ENCODE measurements around the gene OR8B4.
"Not testable (repeated sequence)": the region's sequence is repeated elsewhere in the genome, so short reads cannot be mapped to it uniquely, and the experiment has no call there.

Gene OR8B4

GRCh38 chr11:124403186-124403585, 21.5 kb downstream of the OR8B4 start:
- not testable (repeated sequence) for DNase-seq

- peak; percentile 84 for DNase-seq
These were observed 22.2 kb downstream of the OR8B4 start for GRCh38 chr11:124402326-124402922.

GRCh38 chr11:124398924-124399323, 25.7 kb downstream of the OR8B4 start, which contains the start of gene OR8B3:
Gene OR8B3 (minus strand): TSS chr11:124399024. CDS start chr11:124397351, 1,673 bp downstream.
- DNase-seq: no peak

- not testable (repeated sequence) for DNase-seq
These were observed 27.8 kb downstream of the OR8B4 start for GRCh38 chr11:124396847-124397246.

GRCh38 chr11:124394408-124394807, 30.3 kb downstream of the OR8B4 start:
- peak; percentile 13 for DNase-seq

- DNase-seq: no peak
These were observed 40.3 kb downstream of the OR8B4 start, which contains the start of gene OR8B2 for GRCh38 chr11:124384399-124384798. Gene OR8B2 (minus strand): TSS chr11:124384499. CDS start chr11:124383343, 1,156 bp downstream.

GRCh38 chr11:124382857-124383256, 41.8 kb downstream of the OR8B4 start:
- DNase-seq: not testable (repeated sequence)

GRCh38 chr11:124380585-124380984, 44.1 kb downstream of the OR8B4 start:
- DNase-seq: no peak

GRCh38 chr11:124376280-124376679, 48.4 kb downstream of the OR8B4 start:
- DNase-seq: no peak
